SK-N-MC (cell line): ENCODE results near the gene UBXN11.

ENCODE experiments used
- DNase-seq: peaks from one replicate; pipeline ENCODE4 v3.0.0-alpha.2; 2011; ENCODE audit warnings: low read depth, low spot score
- H3K27ac ChIP-seq: fragments of 200-600 bp; sonication (generic); 2 replicates; pipeline ENCODE4 v1.5.1; 2016; ENCODE audit warnings: mixed run types
- H3K36me3 ChIP-seq: fragments of 200-600 bp; sonication (generic); 2 replicates; pipeline ENCODE4 v1.6.1; 2017; ENCODE audit warnings: antibody characterized with exemption, low read length, mixed read lengths; ENCODE audit not compliant: insufficient read depth
- H3K4me3 ChIP-seq: fragments of 200-600 bp; sonication (generic); 2 replicates; pipeline ENCODE4 v1.5.1; 2016
- H3K9ac ChIP-seq: fragments of 200-600 bp; sonication (generic); 2 replicates; pipeline ENCODE4 v1.8.0; 2017; ENCODE audit warnings: mixed run types, mixed read lengths; ENCODE audit not compliant: insufficient read length
- H3K9me3 ChIP-seq: fragments of 200-600 bp; sonication (generic); 2 replicates; pipeline ENCODE4 v1.6.1; 2017; ENCODE audit warnings: low read depth, mild to moderate bottlenecking, antibody characterized with exemption, low read length, moderate library complexity, mixed read lengths
- EZH2 ChIP-seq: fragments of 200-600 bp; sonication (generic); IDR thresholded peaks from one replicate; pipeline ENCODE4 v1.6.1; 2017; ENCODE audit warnings: antibody characterized with exemption
- FOXP2 ChIP-seq: optimal IDR thresholded peaks from 2 replicates; pipeline ENCODE3; 2011; ENCODE audit warnings: mild to moderate bottlenecking, moderate library complexity; ENCODE audit not compliant: insufficient read depth; ENCODE audit errors: extremely low read length, control extremely low read depth
- POLR2AphosphoS5 ChIP-seq: IDR thresholded peaks from 2 replicates; pipeline ENCODE4 v1.6.1; 2012; ENCODE audit warnings: mild to moderate bottlenecking, low read depth, low read length, borderline replicate concordance

Gene UBXN11

DNA sequence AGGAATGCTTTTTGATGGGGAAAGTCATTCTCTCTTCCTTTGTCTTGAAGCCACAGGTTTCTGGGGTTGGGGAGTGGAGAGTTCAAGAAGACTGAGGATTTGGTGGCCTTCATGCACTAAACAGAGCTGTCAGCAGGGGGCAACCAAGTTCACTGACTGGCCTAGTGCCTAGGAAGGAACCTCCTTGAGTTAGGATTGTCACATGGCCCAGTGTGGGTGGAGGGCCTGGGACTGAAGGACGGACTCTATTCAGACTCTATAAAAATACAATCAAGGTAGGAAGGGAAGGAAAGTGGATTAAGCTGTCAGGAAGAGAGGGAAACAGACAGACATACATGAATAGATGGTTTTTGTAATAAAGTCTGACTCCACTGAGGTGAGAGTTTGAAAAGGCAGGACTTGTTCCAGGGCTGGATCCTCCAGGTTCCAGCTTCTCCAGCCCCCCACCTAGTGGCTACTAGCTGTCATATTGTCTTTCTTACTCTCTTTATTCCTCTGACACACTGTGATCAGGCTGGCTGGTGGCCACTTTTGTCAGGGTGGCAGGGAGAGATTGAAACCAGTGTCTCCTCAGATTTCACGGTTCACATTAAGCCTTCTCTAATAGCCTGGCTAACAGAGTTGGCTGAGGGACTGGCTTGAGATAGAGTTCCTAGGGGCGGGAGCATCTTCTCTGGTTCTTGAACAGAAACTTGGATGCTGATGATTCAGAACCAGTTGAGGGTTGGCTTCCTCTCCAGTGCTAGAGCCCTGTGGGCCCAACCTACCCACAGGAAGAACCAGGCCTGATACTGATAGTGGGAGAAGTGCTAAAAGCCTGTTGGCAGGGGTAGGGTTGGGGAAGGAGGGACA is 30.6 kb downstream of the UBXN11 start:
- peaks cover 63% of the 10 kb centered on the region for H3K36me3 ChIP-seq
- H3K27ac ChIP-seq, result peak overlapping the region; percentile 52; the same call in 1 of the 2 replicates
- no peak overlapping the region for H3K4me3 ChIP-seq
- TF ChIP-seq FOXP2 (no peak), EZH2 (no peak)
- H3K9me3 ChIP-seq, result no peaks in the 10 kb centered on the region
- DNase-seq, result peak; percentile 35
- peak overlapping the region; percentile 4 for H3K9ac ChIP-seq

DNA sequence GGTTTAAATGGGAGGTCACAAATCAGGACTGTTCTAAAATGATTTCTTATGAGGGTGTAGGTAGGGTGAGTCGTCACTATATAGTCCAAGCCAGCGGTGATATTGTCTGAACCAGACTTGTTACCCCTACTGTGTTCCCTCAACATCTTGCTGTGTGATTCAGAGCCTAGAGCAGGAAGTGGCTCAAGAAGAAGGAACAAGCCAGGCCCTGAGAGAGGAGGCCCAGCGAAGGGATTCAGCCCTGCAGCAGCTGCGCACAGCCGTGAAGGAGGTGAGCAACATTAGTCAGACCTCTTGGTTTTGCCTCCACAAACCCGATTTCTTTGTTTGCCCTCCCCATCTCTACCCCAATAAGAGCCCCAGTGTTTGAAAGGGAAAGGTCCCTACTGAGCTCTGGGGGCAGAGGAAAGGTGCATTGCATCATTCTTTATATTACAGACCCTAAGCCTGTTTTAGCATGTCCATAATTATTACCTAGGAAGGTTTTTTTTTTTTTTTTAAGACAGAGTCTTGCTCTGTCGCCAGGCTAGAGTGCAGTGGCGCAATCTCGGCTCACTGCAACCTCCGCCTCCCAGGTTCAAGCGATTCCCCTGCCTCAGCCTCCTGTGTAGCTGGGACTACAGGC is 31.5 kb downstream of the UBXN11 start:
- DNase-seq, result no peak
- no peak for TF ChIP-seq POLR2AphosphoS5
- TF ChIP-seq EZH2, result no peak
- TF ChIP-seq FOXP2, result no peak
- Histone ChIP-seq H3K36me3 (peaks cover 72% of the 10 kb centered on the region), H3K9me3 (no peaks in the 10 kb centered on the region), H3K27ac (peak overlapping the region; percentile 25; the same call in 1 of the 2 replicates), H3K9ac (no peak overlapping the region), H3K4me3 (no peak overlapping the region)

DNA sequence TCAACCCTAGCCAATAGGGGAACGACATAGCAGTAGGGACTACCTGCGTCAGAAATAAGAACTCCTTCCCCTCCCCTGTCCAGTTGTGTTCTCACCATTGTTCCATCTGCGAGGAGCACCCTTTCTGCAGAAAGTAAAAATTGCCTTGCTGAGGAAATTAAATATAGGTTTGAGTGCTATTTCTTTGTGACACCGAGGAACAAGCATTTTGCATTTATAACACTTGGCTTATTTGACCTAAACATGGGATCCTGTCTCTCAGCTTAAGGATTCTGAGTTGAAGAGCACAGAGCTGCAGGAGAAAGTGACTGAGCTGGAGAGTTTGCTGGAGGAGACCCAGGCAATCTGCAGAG is 37.3 kb downstream of the UBXN11 start:
- peaks cover 75% of the 10 kb centered on the region for H3K36me3 ChIP-seq
- H3K9ac ChIP-seq, result no peak overlapping the region
- H3K27ac ChIP-seq, result no peak overlapping the region
- no peaks in the 10 kb centered on the region for H3K9me3 ChIP-seq
- no peak for DNase-seq
- no peak overlapping the region for H3K4me3 ChIP-seq
- TF ChIP-seq POLR2AphosphoS5, result no peak
- no peak for TF ChIP-seq EZH2

DNA sequence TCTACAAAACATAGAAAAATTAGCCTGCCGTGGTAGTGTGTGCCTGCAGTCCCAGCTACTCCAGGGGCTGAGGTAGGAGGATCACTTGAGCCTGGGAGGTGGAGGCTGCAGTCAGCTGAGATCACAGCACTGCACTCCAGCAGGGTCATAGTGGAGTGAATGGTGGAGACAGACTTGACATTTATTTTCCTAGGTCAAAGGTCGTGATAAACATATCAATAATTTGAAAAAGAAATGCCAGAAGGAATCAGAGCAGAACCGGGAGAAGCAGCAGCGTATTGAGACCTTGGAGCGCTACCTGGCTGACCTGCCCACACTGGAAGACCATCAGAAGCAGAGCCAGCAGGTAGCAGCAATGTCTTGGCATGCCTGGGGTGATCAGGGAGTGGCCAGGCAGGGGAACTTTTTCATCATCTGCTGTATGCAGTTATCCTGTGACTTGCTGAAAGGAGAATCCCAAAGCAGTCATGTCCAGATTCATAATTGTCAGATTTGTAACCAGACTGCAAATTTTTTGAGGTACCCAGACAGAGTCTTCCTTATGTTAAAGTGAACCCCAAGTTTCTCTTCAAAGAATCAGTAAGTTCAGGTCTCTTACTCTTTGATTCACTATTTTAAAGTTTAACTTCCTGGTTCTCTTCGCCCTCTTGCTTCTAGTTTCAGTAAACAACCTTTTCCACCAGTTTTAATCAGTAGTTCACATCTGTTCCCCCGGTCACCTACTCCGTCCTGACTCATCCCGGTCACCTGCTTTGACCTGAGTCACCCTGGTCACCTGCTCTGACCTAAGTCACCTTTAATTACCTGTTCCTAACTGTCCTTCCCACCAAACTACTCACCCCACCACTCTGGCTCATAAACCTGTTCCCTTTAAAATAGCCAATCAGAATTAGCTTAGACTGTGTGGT is 37.9 kb downstream of the UBXN11 start:
- peaks cover 78% of the 10 kb centered on the region for H3K36me3 ChIP-seq
- DNase-seq, result no peak

DNA sequence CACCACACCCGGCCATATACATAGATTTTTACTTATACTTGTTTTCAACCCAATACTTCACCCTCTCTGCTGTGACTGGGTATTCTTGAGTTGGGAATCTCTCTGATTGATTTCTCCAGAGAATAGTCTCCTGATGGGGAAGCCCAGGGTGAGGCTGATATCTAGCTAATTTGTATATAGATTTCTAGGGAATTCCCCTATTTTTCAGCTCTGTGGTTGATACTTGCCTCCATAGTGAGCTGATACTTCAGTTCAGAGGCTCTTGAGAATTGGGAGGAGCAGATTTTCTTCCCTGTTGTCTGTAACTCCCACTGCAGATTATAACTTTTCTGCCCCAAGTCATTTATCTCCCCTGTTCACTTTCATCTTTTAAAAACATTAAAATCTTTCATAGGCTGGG is 41.0 kb downstream of the UBXN11 start:
- no peak for TF ChIP-seq FOXP2
- no peak for TF ChIP-seq POLR2AphosphoS5
- no peak for TF ChIP-seq EZH2
- Histone ChIP-seq H3K4me3 (no peak overlapping the region), H3K27ac (no peak overlapping the region), H3K9ac (no peak overlapping the region), H3K36me3 (peaks cover 67% of the 10 kb centered on the region), H3K9me3 (no peaks in the 10 kb centered on the region)
- no peak for DNase-seq

More for the DNA sequence above, 37.9 kb downstream of the UBXN11 start:
- Histone ChIP-seq H3K4me3 (no peak overlapping the region), H3K27ac (no peak overlapping the region), H3K9ac (no peak overlapping the region), H3K9me3 (no peaks in the 10 kb centered on the region)
- TF ChIP-seq FOXP2 (no peak), EZH2 (no peak), POLR2AphosphoS5 (no peak)

DNA sequence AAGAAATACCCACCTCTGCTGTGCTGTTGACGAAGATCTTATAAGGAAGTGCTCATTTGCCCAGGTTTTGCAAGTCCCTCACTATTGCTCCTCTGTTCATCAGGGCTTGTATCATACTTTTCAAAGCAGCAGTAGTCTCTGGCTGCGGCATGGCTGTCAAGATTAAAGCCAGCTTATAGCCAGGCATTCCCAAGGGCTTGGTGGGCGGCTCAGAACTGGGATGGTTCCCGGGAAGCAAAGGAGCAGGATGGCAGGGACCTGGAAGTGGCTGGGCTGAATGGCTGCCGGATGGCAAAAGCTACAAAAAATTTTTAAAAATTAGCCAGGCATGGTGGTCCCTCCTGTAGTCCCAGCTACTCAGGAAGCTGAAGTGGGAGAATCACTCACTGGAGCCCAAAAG is 43.2 kb downstream of the UBXN11 start:
- Histone ChIP-seq H3K9ac (no peak overlapping the region), H3K36me3 (peaks cover 63% of the 10 kb centered on the region), H3K9me3 (no peaks in the 10 kb centered on the region), H3K27ac (no peak overlapping the region), H3K4me3 (no peak overlapping the region)
- TF ChIP-seq EZH2, result no peak
- no peak for TF ChIP-seq FOXP2
- TF ChIP-seq POLR2AphosphoS5, result no peak
- no peak for DNase-seq

DNA sequence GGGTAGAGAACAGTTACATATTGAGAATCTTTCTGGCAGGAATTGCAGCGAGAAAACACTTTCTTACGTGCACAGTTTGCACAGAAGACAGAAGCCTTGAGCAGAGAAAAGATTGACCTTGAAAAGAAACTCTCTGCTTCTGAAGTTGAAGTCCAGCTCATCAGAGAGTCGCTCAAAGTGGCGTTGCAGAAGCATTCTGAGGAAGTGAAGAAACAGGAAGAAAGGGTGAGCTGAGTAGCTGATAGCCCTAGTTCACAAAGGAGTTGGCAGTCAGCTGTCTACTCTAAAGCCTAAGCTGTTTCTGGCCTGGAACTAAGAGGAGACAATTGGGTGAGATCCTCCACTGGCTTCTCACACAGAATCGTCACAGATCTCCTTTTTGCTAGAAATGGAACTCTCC is 46.9 kb downstream of the UBXN11 start:
- no peaks in the 10 kb centered on the region for H3K9me3 ChIP-seq
- no peak overlapping the region for H3K9ac ChIP-seq
- H3K36me3 ChIP-seq, result peaks cover 65% of the 10 kb centered on the region
- no peak overlapping the region for H3K27ac ChIP-seq
- no peak overlapping the region for H3K4me3 ChIP-seq
- no peak for DNase-seq
- TF ChIP-seq EZH2 (no peak), POLR2AphosphoS5 (no peak), FOXP2 (no peak)

DNA sequence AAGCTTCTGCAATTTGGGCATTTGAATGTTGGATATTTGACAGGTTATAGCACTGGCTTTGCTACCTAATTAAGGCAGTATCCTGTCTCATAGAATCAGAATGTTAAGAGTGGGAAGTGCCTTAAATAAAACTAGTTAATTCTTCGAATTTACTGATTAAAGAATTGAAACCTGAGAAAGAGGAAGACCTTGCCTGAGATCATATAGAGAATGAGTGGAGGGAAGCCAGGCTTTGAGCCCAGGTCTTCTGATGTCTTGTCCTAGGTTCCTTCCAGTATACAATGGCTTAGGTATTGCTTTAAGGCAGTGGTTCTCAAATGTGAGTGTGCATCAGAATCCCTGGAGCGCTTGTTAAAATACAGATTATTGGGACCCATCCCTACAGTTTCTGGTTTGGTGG is 47.4 kb downstream of the UBXN11 start:
- peaks cover 62% of the 10 kb centered on the region for H3K36me3 ChIP-seq
- no peak overlapping the region for H3K27ac ChIP-seq
- H3K9ac ChIP-seq, result no peak overlapping the region
- TF ChIP-seq POLR2AphosphoS5 (no peak), FOXP2 (no peak), EZH2 (no peak)
- no peaks in the 10 kb centered on the region for H3K9me3 ChIP-seq
- no peak overlapping the region for H3K4me3 ChIP-seq
- no peak for DNase-seq
